Measurements from ENCODE around the gene CADPS. TPM values are rescaled to one million over a fixed set of nuclear protein-coding genes. Genes with fewer than 3 reads are reported as not detected.

Gene CADPS
- total RNA-seq, 2 donors from 2014 or later: 11.7 to 20.8 TPM

GRCh38 chr3:62496503-62496902 lies 378.7 kb downstream of the CADPS start:
- Mint-ChIP-seq H3K27ac (no peak overlapping the region), H3K9me3 (no peaks in the 10 kb centered on the region), H3K4me3 (no peak overlapping the region), H3K36me3 (ENCODE audit: low read depth) (no peaks in the 10 kb centered on the region), H3K27me3 (ENCODE audit: insufficient read depth) (no peaks in the 10 kb centered on the region), H3K4me1 (peaks cover 8% of the 10 kb centered on the region)
- Histone ChIP-seq H3K27ac (ENCODE audit: low read depth, low read length) (no peak overlapping the region), H3K27me3 (ENCODE audit: control insufficient read depth, insufficient read depth, low read length, poor library complexity, severe bottlenecking) (no peaks in the 10 kb centered on the region), H3K9me3 (ENCODE audit: control insufficient read depth, low read length) (no peaks in the 10 kb centered on the region), H3K36me3 (ENCODE audit: control insufficient read depth, insufficient read depth, low read length) (no peaks in the 10 kb centered on the region), H3K4me1 (ENCODE audit: control insufficient read depth, insufficient read depth, low read length) (no peaks in the 10 kb centered on the region), H3K4me3 (ENCODE audit: low read length) (no peak overlapping the region), H3K9ac (ENCODE audit: extremely low read depth, low read length, poor library complexity, severe bottlenecking) (no peak overlapping the region)
- WGBS, 2 experiments (ENCODE audit: insufficient coverage in 1 of 2, insufficient read length in 1 of 2): 78 to 89% methylated on average over 2 of the region's 2 CpGs
- TF ChIP-seq, protein P1, sequence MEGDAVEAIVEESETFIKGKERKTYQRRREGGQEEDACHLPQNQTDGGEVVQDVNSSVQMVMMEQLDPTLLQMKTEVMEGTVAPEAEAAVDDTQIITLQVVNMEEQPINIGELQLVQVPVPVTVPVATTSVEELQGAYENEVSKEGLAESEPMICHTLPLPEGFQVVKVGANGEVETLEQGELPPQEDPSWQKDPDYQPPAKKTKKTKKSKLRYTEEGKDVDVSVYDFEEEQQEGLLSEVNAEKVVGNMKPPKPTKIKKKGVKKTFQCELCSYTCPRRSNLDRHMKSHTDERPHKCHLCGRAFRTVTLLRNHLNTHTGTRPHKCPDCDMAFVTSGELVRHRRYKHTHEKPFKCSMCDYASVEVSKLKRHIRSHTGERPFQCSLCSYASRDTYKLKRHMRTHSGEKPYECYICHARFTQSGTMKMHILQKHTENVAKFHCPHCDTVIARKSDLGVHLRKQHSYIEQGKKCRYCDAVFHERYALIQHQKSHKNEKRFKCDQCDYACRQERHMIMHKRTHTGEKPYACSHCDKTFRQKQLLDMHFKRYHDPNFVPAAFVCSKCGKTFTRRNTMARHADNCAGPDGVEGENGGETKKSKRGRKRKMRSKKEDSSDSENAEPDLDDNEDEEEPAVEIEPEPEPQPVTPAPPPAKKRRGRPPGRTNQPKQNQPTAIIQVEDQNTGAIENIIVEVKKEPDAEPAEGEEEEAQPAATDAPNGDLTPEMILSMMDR (conservative IDR thresholded peaks at IDR 0.05): no peak
- no peak for DNase-seq

DNA sequence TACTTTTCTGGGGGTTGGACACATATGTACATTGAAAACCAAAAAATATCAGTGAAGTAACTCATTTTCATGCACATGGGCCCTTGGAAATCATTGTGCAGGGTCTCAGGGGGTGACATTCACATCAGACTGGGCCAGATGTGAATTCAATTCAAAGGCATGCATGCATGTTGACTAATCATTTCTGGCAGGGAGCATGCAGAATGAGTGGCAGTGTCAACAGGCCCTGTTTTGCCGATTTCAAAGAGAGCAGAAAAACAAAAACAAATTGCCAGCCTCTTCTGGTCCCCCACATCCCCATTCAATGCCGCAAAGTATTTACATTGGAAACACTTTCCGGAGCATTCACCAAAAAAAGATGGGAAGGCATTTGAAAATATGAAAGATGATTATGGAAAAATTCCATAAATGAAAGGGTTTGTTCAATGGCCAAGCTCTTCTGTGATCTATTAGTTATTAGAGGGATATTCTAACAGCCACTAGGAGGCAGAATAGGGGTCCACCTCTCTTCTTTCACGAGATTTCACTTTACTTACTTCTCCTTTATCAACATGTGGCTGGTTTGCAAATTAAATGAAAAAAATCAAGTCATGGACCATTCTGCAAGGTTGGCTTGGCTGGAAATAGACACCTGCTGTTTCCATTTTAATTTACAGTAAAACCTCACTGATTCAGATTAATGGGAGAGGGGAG lies 382.0 kb downstream of the CADPS start:
- Mint-ChIP-seq H3K4me1 (no peaks in the 10 kb centered on the region), H3K36me3 (ENCODE audit: low read depth) (no peaks in the 10 kb centered on the region), H3K9me3 (no peaks in the 10 kb centered on the region), H3K4me3 (no peak overlapping the region), H3K27me3 (ENCODE audit: insufficient read depth) (no peaks in the 10 kb centered on the region), H3K27ac (no peak overlapping the region)
- H3K4me3 ChIP-seq (ENCODE audit: low read length): no peak overlapping the region
- H3K9ac ChIP-seq (ENCODE audit: extremely low read depth, low read length, poor library complexity, severe bottlenecking): no peak overlapping the region
- no peaks in the 10 kb centered on the region for H3K9me3 ChIP-seq (ENCODE audit: control insufficient read depth, low read length)
- 89 to 90% methylated on average over 2 to 4 of the region's 4 CpGs for WGBS, 2 experiments (ENCODE audit: insufficient coverage in 1 of 2, insufficient read length in 1 of 2)
- H3K4me1 ChIP-seq (ENCODE audit: control insufficient read depth, insufficient read depth, low read length): no peaks in the 10 kb centered on the region
- H3K27ac ChIP-seq (ENCODE audit: low read depth, low read length): no peak overlapping the region
- H3K36me3 ChIP-seq (ENCODE audit: control insufficient read depth, insufficient read depth, low read length): no peaks in the 10 kb centered on the region
- H3K27me3 ChIP-seq (ENCODE audit: control insufficient read depth, insufficient read depth, low read length, poor library complexity, severe bottlenecking): no peaks in the 10 kb centered on the region
- TF ChIP-seq, protein P1 (conservative IDR thresholded peaks at IDR 0.05): peak; percentile 78
- DNase-seq: no peak

DNA sequence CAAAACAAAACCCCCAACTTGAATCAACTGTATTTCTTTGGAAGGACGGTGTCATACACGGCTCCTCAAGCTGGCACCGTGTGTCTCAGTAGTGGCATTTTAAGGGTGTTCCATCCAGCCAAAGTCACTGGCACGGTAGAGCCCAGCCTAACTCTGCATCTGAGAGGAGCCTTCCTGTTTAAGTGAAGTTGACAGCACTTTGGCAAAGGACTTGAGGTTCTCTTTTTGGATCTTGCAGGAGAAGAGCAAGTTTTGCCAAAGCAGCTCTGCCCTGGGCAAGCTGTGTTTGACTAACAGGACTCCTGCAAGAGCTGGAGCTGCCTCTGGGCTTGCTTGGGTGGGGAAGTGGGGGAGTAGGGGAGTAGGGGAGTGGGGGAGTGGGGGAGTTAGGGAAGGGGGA lies 392.3 kb downstream of the CADPS start:
- H3K9me3 Mint-ChIP-seq: no peaks in the 10 kb centered on the region
- 90% methylated on average over 4 of the region's 4 CpGs for WGBS, 2 experiments (ENCODE audit: insufficient coverage in 1 of 2, insufficient read length in 1 of 2)
- Histone ChIP-seq H3K36me3 (ENCODE audit: control insufficient read depth, insufficient read depth, low read length) (no peaks in the 10 kb centered on the region), H3K27ac (ENCODE audit: low read depth, low read length) (no peak overlapping the region), H3K9ac (ENCODE audit: extremely low read depth, low read length, poor library complexity, severe bottlenecking) (no peak overlapping the region), H3K4me1 (ENCODE audit: control insufficient read depth, insufficient read depth, low read length) (no peaks in the 10 kb centered on the region), H3K9me3 (ENCODE audit: control insufficient read depth, low read length) (peaks cover 5% of the 10 kb centered on the region), H3K4me3 (ENCODE audit: low read length) (no peak overlapping the region), H3K27me3 (ENCODE audit: control insufficient read depth, insufficient read depth, low read length, poor library complexity, severe bottlenecking) (no peaks in the 10 kb centered on the region)
- no peaks in the 10 kb centered on the region for H3K27me3 Mint-ChIP-seq (ENCODE audit: insufficient read depth)
- peaks cover 2% of the 10 kb centered on the region for H3K4me1 Mint-ChIP-seq
- no peak for DNase-seq
- no peak overlapping the region for H3K27ac Mint-ChIP-seq
- H3K4me3 Mint-ChIP-seq: no peak overlapping the region
- no peaks in the 10 kb centered on the region for H3K36me3 Mint-ChIP-seq (ENCODE audit: low read depth)
- TF ChIP-seq, protein P1 (conservative IDR thresholded peaks at IDR 0.05): no peak

All from endodermal cell (in vitro differentiated cells).